Measurements from ENCODE around the gene SREBF1. TPM values are rescaled to one million over a fixed set of nuclear protein-coding genes. Genes with fewer than 3 reads are reported as not detected.

The SREBF1 gene
- 141 TPM for total RNA-seq
- 1 to 10 TPM; 4.5 to 6.7 (median 6.0) TPM for polyA plus RNA-seq

- Histone ChIP-seq H3K4me3 (ENCODE audit: low read depth, low read length) (peak within 1 kb of the TSS; percentile 48), H3K9me3 (ENCODE audit: control insufficient read depth in 2 of 2, low read length in 2 of 2) (no peaks in the 10 kb centered on the region), H3K27me3 (ENCODE audit: control insufficient read depth, insufficient read depth, low read length) (no peaks in the 10 kb centered on the region), H3K27ac (ENCODE audit: insufficient read depth, low read length, poor library complexity, severe bottlenecking) (peak within 1 kb of the TSS; percentile 93), H3K36me3 (ENCODE audit: control insufficient read depth, insufficient read depth, low read length) (no peaks in the 10 kb centered on the region), H3K4me1 (ENCODE audit: control insufficient read depth, insufficient read depth, low read length, poor library complexity, severe bottlenecking) (peaks cover 56% of the 10 kb centered on the region)
- Mint-ChIP-seq H3K27me3 (no peaks in the 10 kb centered on the region), H3K4me1 (peaks cover 0 to 72% (median 48%) of the 10 kb centered on the region in 4 donors), H3K4me3 (peak within 1 kb of the TSS; percentile 87 to 96 (median 93)), H3K9me3 (no peaks in the 10 kb centered on the region), H3K27ac (peak within 1 kb of the TSS; percentile 76 to 97 (median 93)), H3K36me3 (no peaks in the 10 kb centered on the region)
- peak in 2 of 3 donors; percentile 51 to 61 for DNase-seq
- ATAC-seq (ENCODE audit: low read depth in 2 of 2) = peak; percentile 5 to 6
Observed at GRCh38 chr17:17836818-17837379, at the start of gene SREBF1. TSS of gene SREBF1 (minus strand) at chr17:17836986. CDS start at chr17:17836817, 169 bp downstream.

DNA sequence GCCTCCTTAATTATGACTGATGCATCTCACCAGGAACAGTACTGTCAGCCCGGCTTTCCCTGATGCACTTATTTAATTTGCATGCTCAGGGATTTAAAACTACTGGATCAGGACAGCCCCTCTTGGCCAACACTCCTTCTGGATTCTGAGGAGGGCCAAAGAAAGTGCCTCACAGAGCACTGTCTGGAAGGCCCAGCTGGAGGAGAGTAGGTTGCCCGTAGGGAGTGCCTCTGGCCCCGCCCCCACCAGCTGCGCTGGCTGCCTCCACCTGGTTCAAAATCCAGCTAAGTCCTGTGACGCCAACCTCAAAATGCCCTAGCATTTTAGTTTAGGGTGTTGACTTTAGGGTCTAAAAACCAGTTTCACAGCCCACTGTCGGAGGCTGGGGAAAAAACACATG is 49.4 kb upstream of the SREBF1 start:
- Histone ChIP-seq H3K27ac (ENCODE audit: insufficient read depth, low read length, poor library complexity, severe bottlenecking) (no peak overlapping the region), H3K27me3 (ENCODE audit: control insufficient read depth, insufficient read depth, low read length) (no peaks in the 10 kb centered on the region), H3K4me3 (ENCODE audit: low read depth, low read length) (no peak overlapping the region), H3K9me3 (ENCODE audit: control insufficient read depth in 2 of 2, low read length in 2 of 2) (no peaks in the 10 kb centered on the region), H3K36me3 (ENCODE audit: control insufficient read depth, insufficient read depth, low read length) (peaks cover 46% of the 10 kb centered on the region), H3K4me1 (ENCODE audit: control insufficient read depth, insufficient read depth, low read length, poor library complexity, severe bottlenecking) (no peaks in the 10 kb centered on the region)
- Mint-ChIP-seq H3K27me3 (no peaks in the 10 kb centered on the region), H3K9me3 (peaks cover 0 to 2% (median 0%) of the 10 kb centered on the region in 7 donors), H3K4me3 (no peak overlapping the region), H3K4me1 (peaks cover 0 to 4% (median 1%) of the 10 kb centered on the region in 4 donors), H3K27ac (no peak overlapping the region), H3K36me3 (peaks cover 19% of the 10 kb centered on the region)
- DNase-seq (no peak), ATAC-seq (ENCODE audit: low read depth in 2 of 2) (no peak)

DNA sequence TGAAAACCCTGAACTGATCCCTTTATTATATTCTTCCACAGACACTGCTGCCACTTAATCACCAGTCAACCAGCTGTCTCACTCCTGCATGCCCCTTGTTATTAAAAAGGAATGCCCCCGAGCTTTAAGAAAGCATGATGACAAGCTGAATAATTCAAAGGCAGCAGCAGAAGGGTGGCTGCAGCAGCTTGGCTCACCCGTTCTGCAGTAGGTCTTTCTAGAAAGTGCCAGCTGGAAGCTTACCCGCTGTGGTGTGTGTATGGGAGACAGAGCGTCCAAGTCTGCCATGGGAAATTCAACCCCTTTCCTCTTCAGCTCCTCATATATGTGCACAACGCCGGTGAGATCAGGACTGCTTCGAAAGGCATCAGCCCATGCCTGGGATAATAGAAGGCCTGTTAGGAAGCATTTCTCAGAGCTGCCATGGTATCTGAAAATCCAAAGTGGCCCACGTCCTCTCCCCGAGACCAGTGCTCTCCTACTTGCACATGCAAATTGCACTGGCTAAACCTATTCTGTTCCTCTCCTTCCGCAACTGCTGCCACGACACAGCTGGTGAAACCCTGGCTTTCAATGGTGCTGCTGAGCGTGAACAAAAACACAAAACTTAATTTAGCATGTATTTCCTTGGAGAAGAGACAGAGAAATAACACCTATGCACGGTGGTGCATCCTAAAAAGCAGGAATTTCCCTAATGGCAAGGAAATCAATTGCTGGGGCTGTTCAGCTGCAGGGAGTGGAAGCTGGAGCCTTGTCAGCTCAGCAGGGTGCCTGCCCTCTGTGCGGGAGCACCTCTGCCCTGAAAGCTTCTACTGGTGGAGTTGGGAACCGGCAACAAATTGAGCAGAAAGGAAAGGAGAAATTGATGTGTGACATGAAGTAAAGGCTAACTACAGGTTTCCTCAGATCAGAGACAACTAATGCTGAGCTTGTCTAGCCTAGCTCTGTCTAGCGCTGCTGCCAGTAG is 47.9 kb upstream of the SREBF1 start:
- H3K27ac ChIP-seq (ENCODE audit: insufficient read depth, low read length, poor library complexity, severe bottlenecking) = no peak overlapping the region
- no peaks in the 10 kb centered on the region for H3K9me3 ChIP-seq (ENCODE audit: control insufficient read depth in 2 of 2, low read length in 2 of 2)
- H3K36me3 ChIP-seq (ENCODE audit: control insufficient read depth, insufficient read depth, low read length) = peaks cover 52% of the 10 kb centered on the region
- H3K4me3 Mint-ChIP-seq = no peak overlapping the region
- peaks cover 0 to 2% (median 0%) of the 10 kb centered on the region in 7 donors for H3K9me3 Mint-ChIP-seq
- H3K27me3 Mint-ChIP-seq = no peaks in the 10 kb centered on the region
- no peaks in the 10 kb centered on the region for H3K27me3 ChIP-seq (ENCODE audit: control insufficient read depth, insufficient read depth, low read length)
- no peak overlapping the region for H3K27ac Mint-ChIP-seq
- DNase-seq = no peak
- no peak overlapping the region for H3K4me3 ChIP-seq (ENCODE audit: low read depth, low read length)
- no peaks in the 10 kb centered on the region for H3K4me1 Mint-ChIP-seq
- no peak for ATAC-seq (ENCODE audit: low read depth in 2 of 2)
- no peaks in the 10 kb centered on the region for H3K4me1 ChIP-seq (ENCODE audit: control insufficient read depth, insufficient read depth, low read length, poor library complexity, severe bottlenecking)
- peaks cover 25% of the 10 kb centered on the region for H3K36me3 Mint-ChIP-seq

GRCh38 chr17:17883801-17884200 is 47.0 kb upstream of the SREBF1 start:
- Mint-ChIP-seq H3K36me3 (peaks cover 29% of the 10 kb centered on the region), H3K4me1 (no peaks in the 10 kb centered on the region), H3K27me3 (no peaks in the 10 kb centered on the region), H3K9me3 (peaks cover 0 to 2% (median 0%) of the 10 kb centered on the region in 7 donors), H3K4me3 (no peak overlapping the region), H3K27ac (no peak overlapping the region)
- H3K27me3 ChIP-seq (ENCODE audit: control insufficient read depth, insufficient read depth, low read length) = no peaks in the 10 kb centered on the region
- H3K36me3 ChIP-seq (ENCODE audit: control insufficient read depth, insufficient read depth, low read length) = peaks cover 56% of the 10 kb centered on the region
- DNase-seq (no peak), ATAC-seq (ENCODE audit: low read depth in 2 of 2) (no peak)
- H3K27ac ChIP-seq (ENCODE audit: insufficient read depth, low read length, poor library complexity, severe bottlenecking) = no peak overlapping the region
- no peaks in the 10 kb centered on the region for H3K4me1 ChIP-seq (ENCODE audit: control insufficient read depth, insufficient read depth, low read length, poor library complexity, severe bottlenecking)
- no peaks in the 10 kb centered on the region for H3K9me3 ChIP-seq (ENCODE audit: control insufficient read depth in 2 of 2, low read length in 2 of 2)
- H3K4me3 ChIP-seq (ENCODE audit: low read depth, low read length) = no peak overlapping the region

DNA sequence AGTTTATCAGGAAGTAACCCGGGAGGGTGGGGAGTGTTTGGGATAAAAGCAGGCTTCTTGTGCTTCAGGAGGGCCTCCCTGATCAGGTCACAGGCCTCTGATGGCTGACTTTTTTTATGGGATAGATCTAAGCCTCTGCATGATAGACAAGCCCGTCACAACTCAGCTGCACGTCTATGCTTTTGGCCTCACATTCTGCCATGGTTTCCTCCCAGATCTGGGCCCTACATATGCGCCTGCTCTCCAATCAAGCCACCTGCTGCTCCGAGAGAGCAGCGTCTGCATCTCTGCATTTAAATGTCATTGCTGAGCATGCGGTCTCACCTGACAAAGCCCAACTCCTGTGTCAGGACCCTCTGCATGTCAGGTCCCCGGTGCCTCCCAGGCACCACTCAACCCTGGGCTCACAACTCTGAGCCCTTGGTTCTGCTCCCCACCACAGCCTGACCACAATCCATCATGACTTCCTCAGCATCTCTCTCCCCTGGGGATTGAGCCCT is 45.3 kb upstream of the SREBF1 start:
- peaks cover 71% of the 10 kb centered on the region for H3K36me3 ChIP-seq (ENCODE audit: control insufficient read depth, insufficient read depth, low read length)
- peaks cover 0 to 2% (median 0%) of the 10 kb centered on the region in 7 donors for H3K9me3 Mint-ChIP-seq
- no peak for DNase-seq
- no peak overlapping the region for H3K27ac ChIP-seq (ENCODE audit: insufficient read depth, low read length, poor library complexity, severe bottlenecking)
- H3K27ac Mint-ChIP-seq = no peak overlapping the region
- H3K4me3 ChIP-seq (ENCODE audit: low read depth, low read length) = no peak overlapping the region
- no peak overlapping the region for H3K4me3 Mint-ChIP-seq
- H3K27me3 Mint-ChIP-seq = no peaks in the 10 kb centered on the region
- H3K4me1 ChIP-seq (ENCODE audit: control insufficient read depth, insufficient read depth, low read length, poor library complexity, severe bottlenecking) = no peaks in the 10 kb centered on the region
- H3K9me3 ChIP-seq (ENCODE audit: control insufficient read depth in 2 of 2, low read length in 2 of 2) = no peaks in the 10 kb centered on the region
- H3K27me3 ChIP-seq (ENCODE audit: control insufficient read depth, insufficient read depth, low read length) = no peaks in the 10 kb centered on the region
- no peaks in the 10 kb centered on the region for H3K4me1 Mint-ChIP-seq
- peaks cover 30% of the 10 kb centered on the region for H3K36me3 Mint-ChIP-seq
- ATAC-seq (ENCODE audit: low read depth in 2 of 2) = no peak

- no peak overlapping the region for H3K27ac ChIP-seq (ENCODE audit: insufficient read depth, low read length, poor library complexity, severe bottlenecking)
- peaks cover 85% of the 10 kb centered on the region for H3K36me3 ChIP-seq (ENCODE audit: control insufficient read depth, insufficient read depth, low read length)
- no peaks in the 10 kb centered on the region for H3K4me1 ChIP-seq (ENCODE audit: control insufficient read depth, insufficient read depth, low read length, poor library complexity, severe bottlenecking)
- H3K27me3 Mint-ChIP-seq = no peaks in the 10 kb centered on the region
- ATAC-seq (ENCODE audit: low read depth in 2 of 2) (no peak), DNase-seq (no peak)
- no peaks in the 10 kb centered on the region for H3K27me3 ChIP-seq (ENCODE audit: control insufficient read depth, insufficient read depth, low read length)
- H3K36me3 Mint-ChIP-seq = peaks cover 39% of the 10 kb centered on the region
- no peak overlapping the region for H3K4me3 ChIP-seq (ENCODE audit: low read depth, low read length)
- H3K4me1 Mint-ChIP-seq = no peaks in the 10 kb centered on the region
- H3K27ac Mint-ChIP-seq = peak overlapping the region in 1 of 3 donors; percentile 35
- H3K9me3 Mint-ChIP-seq = no peaks in the 10 kb centered on the region
- H3K9me3 ChIP-seq (ENCODE audit: control insufficient read depth in 2 of 2, low read length in 2 of 2) = no peaks in the 10 kb centered on the region
- no peak overlapping the region for H3K4me3 Mint-ChIP-seq
Observed at GRCh38 chr17:17880577-17881196, 43.9 kb upstream of the SREBF1 start.

DNA sequence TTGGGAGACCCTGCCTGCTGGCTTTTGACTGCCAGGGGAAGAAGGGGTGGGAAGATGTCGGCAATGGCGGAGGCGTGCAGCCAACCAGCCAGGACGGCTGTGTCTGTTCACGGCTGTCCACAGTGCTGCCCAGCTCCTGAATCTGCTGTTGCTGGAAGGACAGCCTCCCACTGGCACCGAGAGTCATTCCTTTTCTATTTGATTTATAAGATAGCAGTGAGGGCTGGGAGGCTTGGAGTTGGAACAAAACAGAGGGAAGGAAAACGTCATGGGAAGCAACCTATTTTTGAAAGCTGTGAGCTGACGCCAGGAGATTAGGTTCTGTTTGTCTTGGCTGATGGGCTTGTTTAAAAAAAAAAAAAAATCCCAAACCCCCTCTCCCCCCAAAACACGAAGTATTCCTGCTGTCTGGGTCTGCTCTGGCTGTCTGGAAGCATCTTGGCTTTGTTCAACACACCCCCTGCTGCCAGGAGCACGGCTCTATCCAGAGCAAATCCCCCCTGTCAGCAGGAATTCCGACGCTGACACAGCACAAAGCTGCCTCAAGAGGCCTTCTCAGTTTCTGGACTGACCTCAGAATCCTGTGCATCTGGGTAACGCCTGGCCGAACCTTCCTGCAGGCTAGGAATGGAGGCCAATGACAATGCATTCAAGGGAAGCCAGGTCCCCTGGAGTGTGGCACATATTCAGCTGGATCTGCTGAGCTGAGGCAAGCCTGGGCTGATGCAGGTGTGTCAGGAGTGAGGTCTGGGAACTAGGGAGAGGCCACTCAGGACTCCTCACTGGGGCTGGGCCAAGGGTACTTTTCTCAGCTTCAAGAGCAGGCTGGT is 41.0 kb upstream of the SREBF1 start:
- H3K4me1 ChIP-seq (ENCODE audit: control insufficient read depth, insufficient read depth, low read length, poor library complexity, severe bottlenecking) = no peaks in the 10 kb centered on the region
- Mint-ChIP-seq H3K36me3 (peaks cover 40% of the 10 kb centered on the region), H3K27me3 (no peaks in the 10 kb centered on the region), H3K27ac (no peak overlapping the region), H3K9me3 (no peaks in the 10 kb centered on the region), H3K4me3 (no peak overlapping the region), H3K4me1 (no peaks in the 10 kb centered on the region)
- H3K4me3 ChIP-seq (ENCODE audit: low read depth, low read length) = no peak overlapping the region
- H3K27ac ChIP-seq (ENCODE audit: insufficient read depth, low read length, poor library complexity, severe bottlenecking) = no peak overlapping the region
- no peaks in the 10 kb centered on the region for H3K27me3 ChIP-seq (ENCODE audit: control insufficient read depth, insufficient read depth, low read length)
- peaks cover 71% of the 10 kb centered on the region for H3K36me3 ChIP-seq (ENCODE audit: control insufficient read depth, insufficient read depth, low read length)
- no peak for DNase-seq
- ATAC-seq (ENCODE audit: low read depth in 2 of 2) = no peak
- no peaks in the 10 kb centered on the region for H3K9me3 ChIP-seq (ENCODE audit: control insufficient read depth in 2 of 2, low read length in 2 of 2)
